ENCODE results near the gene KPNA1.

The KPNA1 gene

GRCh38 chr3:122514123-122515019, at the start of gene KPNA1:
TSS of gene KPNA1 (minus strand) at chr3:122514939. CDS start at chr3:122496565, 18,374 bp downstream.
- TF ChIP-seq CTCF (IDR thresholded peaks at IDR 0.05; ENCODE audit: low read depth, low read length): no peak
- peak within 1 kb of the TSS; percentile 77 for H3K4me3 ChIP-seq (ENCODE audit: low read depth, low read length)

- peak within 1 kb of the TSS; percentile 85 for H3K4me3 ChIP-seq (ENCODE audit: low read depth, low read length)
- no peak for TF ChIP-seq CTCF (IDR thresholded peaks at IDR 0.05; ENCODE audit: low read depth, low read length)
Observed at GRCh38 chr3:122564155-122564912, 49.6 kb upstream of the KPNA1 start, which contains the start of the genes DTX3L and PARP9. TSS of gene DTX3L (plus strand) at chr3:122564338. CDS start at chr3:122564427, 89 bp downstream. TSS of gene PARP9 (minus strand) at chr3:122564300. CDS start at chr3:122559620, 4,680 bp downstream.

- H3K4me3 ChIP-seq (ENCODE audit: low read depth, low read length): peak overlapping the region; percentile 85
- TF ChIP-seq CTCF (IDR thresholded peaks at IDR 0.05; ENCODE audit: low read depth, low read length): no peak
Observed at GRCh38 chr3:122563717-122564025, 48.9 kb upstream of the KPNA1 start.

- TF ChIP-seq CTCF (IDR thresholded peaks at IDR 0.05; ENCODE audit: low read depth, low read length): no peak
- peak overlapping the region; percentile 85 for H3K4me3 ChIP-seq (ENCODE audit: low read depth, low read length)
Observed at GRCh38 chr3:122562923-122563716, 48.4 kb upstream of the KPNA1 start.

GRCh38 chr3:122560680-122561079, 45.9 kb upstream of the KPNA1 start:
- TF ChIP-seq CTCF (IDR thresholded peaks at IDR 0.05; ENCODE audit: low read depth, low read length): 0 out of 2 replicates have a peak, but pooled peaks have one; percentile 8
- no peak overlapping the region for H3K4me3 ChIP-seq (ENCODE audit: low read depth, low read length)

GRCh38 chr3:122559906-122560305, 45.2 kb upstream of the KPNA1 start:
- H3K4me3 ChIP-seq (ENCODE audit: low read depth, low read length): no peak overlapping the region
- no peak for TF ChIP-seq CTCF (IDR thresholded peaks at IDR 0.05; ENCODE audit: low read depth, low read length)

Data from WI38 (cell line).